Measurements from ENCODE around the gene ROBO1.

ROBO1 gene

DNA sequence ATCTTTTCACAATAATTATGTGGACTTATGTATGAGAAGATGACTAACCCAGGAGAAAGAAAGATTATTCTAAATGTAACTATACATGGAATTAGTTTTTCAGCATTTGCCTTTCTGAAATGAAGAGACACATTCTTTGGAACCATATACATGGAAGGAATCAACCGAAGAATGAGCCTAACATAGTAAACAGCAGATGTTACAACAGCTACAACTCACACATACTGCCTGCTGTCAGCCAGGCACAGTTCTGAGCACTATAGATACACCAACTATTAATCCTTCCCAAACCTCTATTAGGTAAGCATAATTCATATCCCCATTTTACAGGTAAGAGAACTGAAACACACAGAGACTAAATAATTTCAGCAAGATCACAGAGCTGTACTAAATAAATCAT, 840.0 kb downstream of the ROBO1 start:
- H3K4me3 ChIP-seq (ENCODE audit: low read depth, low read length) = no peak overlapping the region
- TF ChIP-seq, protein P1, sequence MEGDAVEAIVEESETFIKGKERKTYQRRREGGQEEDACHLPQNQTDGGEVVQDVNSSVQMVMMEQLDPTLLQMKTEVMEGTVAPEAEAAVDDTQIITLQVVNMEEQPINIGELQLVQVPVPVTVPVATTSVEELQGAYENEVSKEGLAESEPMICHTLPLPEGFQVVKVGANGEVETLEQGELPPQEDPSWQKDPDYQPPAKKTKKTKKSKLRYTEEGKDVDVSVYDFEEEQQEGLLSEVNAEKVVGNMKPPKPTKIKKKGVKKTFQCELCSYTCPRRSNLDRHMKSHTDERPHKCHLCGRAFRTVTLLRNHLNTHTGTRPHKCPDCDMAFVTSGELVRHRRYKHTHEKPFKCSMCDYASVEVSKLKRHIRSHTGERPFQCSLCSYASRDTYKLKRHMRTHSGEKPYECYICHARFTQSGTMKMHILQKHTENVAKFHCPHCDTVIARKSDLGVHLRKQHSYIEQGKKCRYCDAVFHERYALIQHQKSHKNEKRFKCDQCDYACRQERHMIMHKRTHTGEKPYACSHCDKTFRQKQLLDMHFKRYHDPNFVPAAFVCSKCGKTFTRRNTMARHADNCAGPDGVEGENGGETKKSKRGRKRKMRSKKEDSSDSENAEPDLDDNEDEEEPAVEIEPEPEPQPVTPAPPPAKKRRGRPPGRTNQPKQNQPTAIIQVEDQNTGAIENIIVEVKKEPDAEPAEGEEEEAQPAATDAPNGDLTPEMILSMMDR (IDR thresholded peaks at IDR 0.05; ENCODE audit: low read depth, low read length) = no peak

DNA sequence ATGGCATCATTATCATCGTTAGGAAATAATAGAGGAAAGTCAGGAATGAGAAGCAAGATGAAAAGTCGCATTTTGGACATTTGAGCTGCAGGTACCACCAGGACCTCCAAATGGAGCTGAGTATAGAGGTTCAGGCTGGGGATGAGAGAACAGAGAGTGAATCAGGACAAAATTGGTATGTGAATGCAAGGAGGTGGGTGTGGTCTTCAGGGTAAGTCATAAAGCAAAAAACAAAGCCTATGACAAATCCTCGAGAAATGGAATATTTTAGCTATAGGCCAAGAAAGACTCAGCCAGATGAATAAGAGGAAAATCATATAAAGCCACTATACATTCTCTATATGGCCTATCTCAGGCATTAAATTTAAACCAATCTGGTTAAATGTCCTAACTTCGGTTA, 841.3 kb downstream of the ROBO1 start:
- TF ChIP-seq, protein P1 (IDR thresholded peaks at IDR 0.05; ENCODE audit: low read depth, low read length) = no peak
- H3K4me3 ChIP-seq (ENCODE audit: low read depth, low read length) = no peak overlapping the region

DNA sequence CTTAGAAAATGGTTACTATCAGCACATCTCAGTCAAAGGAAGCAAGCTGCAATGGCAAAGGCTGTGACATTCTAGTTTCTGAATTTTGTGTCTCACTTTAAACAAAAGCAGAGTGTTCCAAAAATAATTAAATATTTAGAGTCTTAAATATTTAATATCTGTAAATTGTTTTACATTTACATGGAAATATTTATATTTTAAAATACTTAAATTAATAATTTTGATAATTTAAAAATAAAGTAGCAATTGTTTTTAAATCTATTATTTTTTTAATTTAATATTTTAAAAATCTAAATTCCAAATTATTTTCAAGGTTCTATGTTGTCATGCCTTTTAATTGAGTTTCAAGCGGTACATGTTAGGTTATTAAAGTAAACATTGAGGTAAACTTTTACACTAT, 843.1 kb downstream of the ROBO1 start:
- no peak overlapping the region for H3K4me3 ChIP-seq (ENCODE audit: low read depth, low read length)
- TF ChIP-seq, protein P1 (IDR thresholded peaks at IDR 0.05; ENCODE audit: low read depth, low read length) = no peak

DNA sequence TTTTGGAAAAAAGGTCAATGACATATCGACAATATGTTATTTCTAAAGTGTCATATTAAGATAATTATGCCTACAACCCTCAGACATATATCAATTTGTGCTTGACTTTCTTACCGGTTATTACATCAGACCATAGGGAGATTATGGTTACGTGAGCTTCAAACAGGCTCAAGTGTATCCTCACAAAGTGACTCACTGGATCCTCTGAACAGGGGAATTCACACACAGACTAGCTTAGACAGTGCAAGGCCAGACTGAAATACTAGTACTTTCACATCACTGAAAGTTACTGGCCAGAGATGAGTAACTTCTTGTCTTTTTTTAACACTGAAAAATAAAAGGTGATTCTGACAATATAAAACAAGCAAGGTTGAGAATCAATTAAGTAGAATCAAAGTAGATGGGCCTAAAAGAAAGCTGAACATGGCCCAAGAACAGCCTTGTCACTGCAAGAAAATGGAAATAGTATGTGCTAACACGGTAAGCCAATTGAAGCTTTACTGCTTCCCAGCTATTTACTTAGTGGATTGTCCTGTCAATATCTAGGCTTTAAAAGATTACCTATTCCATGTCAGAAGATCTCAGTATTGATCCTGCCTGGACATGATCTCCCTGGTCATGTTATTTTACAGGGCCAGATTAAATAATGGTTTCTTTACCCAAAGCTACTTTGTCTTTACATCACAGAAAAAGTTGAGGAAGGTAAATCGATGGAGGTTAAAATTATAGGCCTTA, 848.6 kb downstream of the ROBO1 start:
- H3K4me3 ChIP-seq (ENCODE audit: low read depth, low read length) = no peak overlapping the region
- TF ChIP-seq, protein P1 (IDR thresholded peaks at IDR 0.05; ENCODE audit: low read depth, low read length) = no peak

DNA sequence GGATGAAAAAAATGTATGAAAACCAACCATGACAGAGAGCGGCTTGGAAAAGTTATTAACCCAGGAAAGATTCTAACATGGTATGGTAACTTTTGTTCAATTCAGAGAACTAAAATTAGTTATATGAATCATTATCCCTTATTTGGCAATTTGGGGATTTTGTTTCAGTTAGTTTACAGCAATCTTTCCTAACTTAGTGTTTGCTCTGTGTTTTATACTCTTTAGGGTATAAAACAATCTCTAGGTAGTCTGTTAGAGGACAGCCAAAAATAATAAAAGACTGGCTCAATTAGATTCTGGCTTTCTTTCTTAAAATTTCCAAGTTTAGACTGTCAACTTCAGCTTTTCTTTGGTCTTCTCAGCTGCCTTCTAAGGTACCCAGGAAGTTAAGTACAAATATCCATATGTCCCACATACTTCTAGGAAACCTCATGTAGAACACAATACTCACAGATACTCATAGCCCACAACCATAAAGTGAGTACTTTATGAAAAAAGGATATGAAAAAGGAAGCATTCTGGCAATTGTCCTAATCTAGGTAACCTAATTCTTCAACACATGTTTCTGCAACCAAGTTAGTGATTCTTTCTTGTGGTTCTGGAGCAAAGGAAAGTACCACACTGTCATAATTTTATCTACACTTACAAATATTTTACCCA, 849.3 kb downstream of the ROBO1 start:
- TF ChIP-seq, protein P1 (IDR thresholded peaks at IDR 0.05; ENCODE audit: low read depth, low read length) = no peak
- no peak overlapping the region for H3K4me3 ChIP-seq (ENCODE audit: low read depth, low read length)

DNA sequence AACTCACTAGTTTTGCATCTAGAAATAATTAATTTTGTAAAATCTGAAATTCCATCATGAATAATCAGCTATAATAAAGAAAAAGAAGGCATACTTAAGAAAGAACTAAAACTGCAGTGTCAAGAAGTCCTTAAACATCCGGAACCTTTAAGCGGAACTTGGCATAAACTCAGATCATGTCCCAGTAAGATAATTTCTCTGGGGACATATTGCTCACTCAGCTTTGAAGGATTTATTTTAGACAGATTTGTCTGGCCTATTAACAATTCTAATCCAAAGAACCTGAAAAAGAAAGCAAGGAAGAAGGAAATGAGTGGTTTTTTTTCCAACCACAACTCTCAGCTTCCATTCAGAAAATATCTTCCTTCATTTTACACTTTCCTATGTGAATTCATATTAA, 850.3 kb downstream of the ROBO1 start:
- TF ChIP-seq, protein P1 (IDR thresholded peaks at IDR 0.05; ENCODE audit: low read depth, low read length) = no peak
- H3K4me3 ChIP-seq (ENCODE audit: low read depth, low read length) = no peak overlapping the region

DNA sequence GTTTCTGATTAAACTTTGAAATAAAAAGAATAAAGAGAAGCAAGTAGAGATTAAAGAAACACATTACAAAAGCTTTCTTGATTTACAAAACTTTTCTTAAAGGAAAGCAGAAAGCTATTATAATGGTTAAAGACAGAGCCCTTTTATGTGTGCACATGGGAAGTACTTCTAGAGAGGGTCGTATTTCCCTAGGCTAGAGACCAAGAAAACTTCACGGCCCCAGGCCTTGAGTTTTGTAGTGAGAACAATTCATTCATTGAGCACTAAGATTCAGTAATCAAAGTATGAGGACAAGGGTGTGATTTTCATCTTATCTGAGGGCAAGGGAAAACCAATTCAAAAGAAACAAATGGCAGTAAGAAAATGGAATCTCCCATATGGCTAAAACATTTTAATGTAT, 854.1 kb downstream of the ROBO1 start:
- TF ChIP-seq, protein P1 (IDR thresholded peaks at IDR 0.05; ENCODE audit: low read depth, low read length) = no peak
- no peak overlapping the region for H3K4me3 ChIP-seq (ENCODE audit: low read depth, low read length)
